Glomerular endothelial cell (primary cell): Measurements from ENCODE around the gene TMEM229B. TPM values are rescaled to one million over a fixed set of nuclear protein-coding genes. Genes with fewer than 3 reads are reported as not detected.

Source experiments
- DNase-seq: peaks from one replicate; pipeline ENCODE4 v3.0.0-alpha.2; 2011; ENCODE audit warnings: low read depth, low spot score; ENCODE audit errors: extremely low read depth
- total RNA-seq: library from RNA; depleted of rRNA; stranded (reverse); fragments of >200 nt; gene quantifications from 2 replicates; pipeline ENCODE4 v1.2.3, GENCODE V29; 2015

The TMEM229B gene
- total RNA-seq, result 1.6 and 2.9 TPM in 2 replicates

- DNase-seq, result no peak
These were observed at the start of gene TMEM229B for GRCh38 chr14:67487937-67488893. Gene TMEM229B (minus strand): TSS chr14:67488721. CDS start chr14:67473923, 14,798 bp downstream.

GRCh38 chr14:67537736-67538135 is 49.2 kb upstream of the TMEM229B start:
- no peak for DNase-seq

- DNase-seq, result no peak
These were observed 47.6 kb upstream of the TMEM229B start for GRCh38 chr14:67536087-67536486.

- no peak for DNase-seq
These were observed 45.2 kb upstream of the TMEM229B start for GRCh38 chr14:67533754-67534085.

- no peak for DNase-seq
These were observed 44.7 kb upstream of the TMEM229B start, which contains the start of gene PLEKHH1 for GRCh38 chr14:67532998-67533753. Gene PLEKHH1 (plus strand): TSS chr14:67533290. CDS start chr14:67541868, 8,578 bp downstream.

- no peak for DNase-seq
These were observed 44.1 kb upstream of the TMEM229B start for GRCh38 chr14:67532606-67532997.

GRCh38 chr14:67529947-67530935 is 41.7 kb upstream of the TMEM229B start:
- no peak for DNase-seq

- no peak for DNase-seq
These were observed 39.8 kb upstream of the TMEM229B start for GRCh38 chr14:67528276-67528675.

- no peak for DNase-seq
These were observed 39.2 kb upstream of the TMEM229B start for GRCh38 chr14:67527756-67528155.

GRCh38 chr14:67526676-67527459 is 38.3 kb upstream of the TMEM229B start:
- peak; percentile 18 for DNase-seq

GRCh38 chr14:67526181-67526580 is 37.7 kb upstream of the TMEM229B start:
- no peak for DNase-seq

- no peak for DNase-seq
These were observed 36.9 kb upstream of the TMEM229B start for GRCh38 chr14:67525389-67525788.

GRCh38 chr14:67524634-67524963 is 36.1 kb upstream of the TMEM229B start:
- DNase-seq, result no peak

GRCh38 chr14:67523764-67524633 is 35.5 kb upstream of the TMEM229B start:
- no peak for DNase-seq

GRCh38 chr14:67522270-67522669 is 33.7 kb upstream of the TMEM229B start:
- DNase-seq, result no peak

- no peak for DNase-seq
These were observed 32.0 kb upstream of the TMEM229B start for GRCh38 chr14:67520482-67520881.

- no peak for DNase-seq
These were observed 30.9 kb upstream of the TMEM229B start for GRCh38 chr14:67519406-67519805.

- no peak for DNase-seq
These were observed 28.6 kb upstream of the TMEM229B start for GRCh38 chr14:67517083-67517482.

GRCh38 chr14:67516676-67517075 is 28.2 kb upstream of the TMEM229B start:
- no peak for DNase-seq
